Renal cortical epithelial cell (primary cell): ENCODE data around the gene CELA1. TPM values are rescaled to one million over a fixed set of nuclear protein-coding genes. Genes with fewer than 3 reads are reported as not detected.
A peak's percentile ranks its signal among the peaks of the same experiment; 100 is the strongest.
"Not testable (repeated sequence)": the region's sequence is repeated elsewhere in the genome, so short reads cannot be mapped to it uniquely, and the experiment has no call there.

ENCODE experiments used
- DNase-seq: peaks from one replicate; pipeline ENCODE4 v3.0.0-alpha.2; 2011; ENCODE audit warnings: low read depth
- total RNA-seq: library from RNA; depleted of rRNA; stranded (reverse); fragments of >200 nt; gene quantifications from 2 replicates; pipeline ENCODE4 v1.2.3, GENCODE V29; 2014

Gene CELA1
- total RNA-seq, 1 donor from 2014 or later = not detected

GRCh38 chr12:51343201-51343600, 3.3 kb downstream of the CELA1 start:
- no peak for DNase-seq

GRCh38 chr12:51342416-51342815, 4.1 kb downstream of the CELA1 start:
- DNase-seq = no peak

GRCh38 chr12:51341251-51342007, 5.0 kb downstream of the CELA1 start:
- peak; percentile 71 for DNase-seq

- DNase-seq = no peak
These were observed 6.7 kb downstream of the CELA1 start for GRCh38 chr12:51339750-51340149.

GRCh38 chr12:51337336-51337735, 9.1 kb downstream of the CELA1 start:
- not testable (repeated sequence) for DNase-seq

GRCh38 chr12:51335931-51336330, 10.5 kb downstream of the CELA1 start:
- DNase-seq = no peak

- no peak for DNase-seq
These were observed 11.7 kb downstream of the CELA1 start for GRCh38 chr12:51334764-51335163.

GRCh38 chr12:51333536-51333935, 12.9 kb downstream of the CELA1 start:
- no peak for DNase-seq

GRCh38 chr12:51330186-51330585, 16.3 kb downstream of the CELA1 start:
- no peak for DNase-seq

- DNase-seq = no peak
These were observed 16.7 kb downstream of the CELA1 start for GRCh38 chr12:51329742-51330141.

GRCh38 chr12:51328587-51328986, 17.9 kb downstream of the CELA1 start:
- no peak for DNase-seq

- peak; percentile 52 for DNase-seq
These were observed 19.6 kb downstream of the CELA1 start for GRCh38 chr12:51326698-51327439.

GRCh38 chr12:51324953-51325352, 21.5 kb downstream of the CELA1 start:
- no peak for DNase-seq

GRCh38 chr12:51323966-51324895, 22.2 kb downstream of the CELA1 start, which contains the start of gene BIN2:
TSS of gene BIN2 (minus strand) at chr12:51324174. CDS start at chr12:51324102, 72 bp downstream.
- no peak for DNase-seq

- no peak for DNase-seq
These were observed 23.0 kb downstream of the CELA1 start for GRCh38 chr12:51323317-51323960.

GRCh38 chr12:51322452-51322851, 24.0 kb downstream of the CELA1 start:
- DNase-seq = no peak

- DNase-seq = no peak
These were observed 24.6 kb downstream of the CELA1 start for GRCh38 chr12:51321882-51322281.

- DNase-seq = no peak
These were observed 25.7 kb downstream of the CELA1 start for GRCh38 chr12:51320695-51321320.

GRCh38 chr12:51320311-51320694, 26.2 kb downstream of the CELA1 start:
- no peak for DNase-seq

- no peak for DNase-seq
These were observed 27.5 kb downstream of the CELA1 start for GRCh38 chr12:51318846-51319599.
